Cardiac muscle cell (in vitro differentiated cells and primary cell): ENCODE data around the gene COL16A1. TPM values are rescaled to one million over a fixed set of nuclear protein-coding genes. Genes with fewer than 3 reads are reported as not detected.

ENCODE experiments used
- DNase-seq, 2 donors: peaks; one replicate each; pipeline versions ENCODE4 v3.0.0 to v3.0.0-alpha.2; 2010 to 2017; ENCODE audit warnings: low read depth in 1 of 2, low spot score in 1 of 2
- H3K27ac ChIP-seq: fragments of 200-600 bp; sonication (generic); 2 replicates; pipeline ENCODE4 v1.5.1; 2016
- H3K27me3 ChIP-seq: fragments of 200-600 bp; sonication (generic); 2 replicates; pipeline ENCODE4 v1.6.0; 2016; ENCODE audit warnings: control low read depth
- H3K36me3 ChIP-seq: fragments of 200-600 bp; sonication (generic); 2 replicates; pipeline ENCODE4 v1.5.1; 2016; ENCODE audit warnings: control low read depth
- H3K4me1 ChIP-seq: fragments of 200-600 bp; sonication (generic); 2 replicates; pipeline ENCODE4 v1.8.1; 2017; ENCODE audit warnings: low read depth, mild to moderate bottlenecking, mixed run types
- H3K4me3 ChIP-seq: fragments of 200-600 bp; sonication (generic); 2 replicates; pipeline ENCODE4 v1.5.1; 2016; ENCODE audit warnings: mild to moderate bottlenecking
- H3K9me3 ChIP-seq: fragments of 200-600 bp; sonication (generic); 2 replicates; pipeline ENCODE4 v1.5.1; 2017; ENCODE audit warnings: low read depth, mild to moderate bottlenecking, control low read depth
- polyA plus RNA-seq: library from polyadenylated mRNA; unstranded; fragments of >200 nt; fragmentation: Nextera tagmentation; extraction: Ambion mirVana; gene quantifications from 2 replicates; pipeline ENCODE4 v1.2.1, GENCODE V29; 2016
- total RNA-seq: library from RNA; depleted of rRNA; stranded (reverse); fragments of >200 nt; gene quantifications from 2 replicates; pipeline ENCODE4 v1.2.3, GENCODE V29; 2016
- TF ChIP-seq, protein P1 (sequence below): IDR thresholded peaks from 2 replicates; pipeline ENCODE4 v1.5.1; 2012; ENCODE audit warnings: low read depth, mild to moderate bottlenecking, low read length

The COL16A1 gene
- total and polyA plus RNA-seq, 2 experiments from 2014 or later: 119 to 120 TPM

DNA sequence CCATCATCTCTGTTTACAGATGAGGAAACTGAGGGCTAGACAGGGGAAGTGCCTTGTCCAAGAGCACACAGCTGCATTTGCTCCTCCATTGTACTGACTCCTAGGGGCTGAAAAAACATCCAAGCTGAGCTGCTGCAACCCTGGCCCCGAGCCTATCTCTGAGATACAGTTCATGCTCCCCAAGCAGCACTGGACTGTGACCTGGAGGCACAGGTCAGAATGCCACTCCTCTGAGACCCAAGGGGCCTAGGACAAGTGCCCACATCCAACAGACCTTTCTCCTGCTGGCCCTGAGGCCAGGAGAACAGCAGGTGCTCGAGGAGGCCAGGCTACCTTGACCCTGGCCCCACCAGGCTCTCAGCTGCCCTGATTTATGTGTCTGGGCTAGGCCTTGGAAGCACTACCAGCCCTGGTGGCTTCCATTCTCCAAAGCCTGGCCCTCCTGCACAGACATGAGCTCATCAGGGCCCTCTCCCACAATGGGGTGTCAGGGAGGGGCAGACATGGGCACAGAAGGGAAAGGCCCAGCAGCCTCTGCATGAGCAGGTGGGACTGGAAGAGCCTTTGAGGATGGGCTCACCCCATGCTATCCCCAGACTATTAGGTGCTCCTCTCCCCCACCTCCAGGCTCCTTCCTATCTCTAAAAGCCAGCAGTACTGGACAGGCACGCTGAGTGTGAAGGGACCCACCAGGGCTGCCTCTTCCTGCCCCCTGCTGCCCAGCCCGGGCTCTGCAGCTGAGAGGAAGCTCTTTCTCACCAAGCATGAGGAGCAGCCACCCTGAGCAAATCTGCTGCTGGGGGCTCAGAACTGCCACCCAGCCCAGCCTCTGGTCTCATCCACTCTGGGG is 41.5 kb upstream of the COL16A1 start:
- no peak overlapping the region for H3K4me3 ChIP-seq
- H3K4me1 ChIP-seq: peaks cover 59% of the 10 kb centered on the region
- peak; percentile 76 to 83 for DNase-seq
- no peaks in the 10 kb centered on the region for H3K9me3 ChIP-seq
- H3K27me3 ChIP-seq: no peaks in the 10 kb centered on the region
- TF ChIP-seq, protein P1, sequence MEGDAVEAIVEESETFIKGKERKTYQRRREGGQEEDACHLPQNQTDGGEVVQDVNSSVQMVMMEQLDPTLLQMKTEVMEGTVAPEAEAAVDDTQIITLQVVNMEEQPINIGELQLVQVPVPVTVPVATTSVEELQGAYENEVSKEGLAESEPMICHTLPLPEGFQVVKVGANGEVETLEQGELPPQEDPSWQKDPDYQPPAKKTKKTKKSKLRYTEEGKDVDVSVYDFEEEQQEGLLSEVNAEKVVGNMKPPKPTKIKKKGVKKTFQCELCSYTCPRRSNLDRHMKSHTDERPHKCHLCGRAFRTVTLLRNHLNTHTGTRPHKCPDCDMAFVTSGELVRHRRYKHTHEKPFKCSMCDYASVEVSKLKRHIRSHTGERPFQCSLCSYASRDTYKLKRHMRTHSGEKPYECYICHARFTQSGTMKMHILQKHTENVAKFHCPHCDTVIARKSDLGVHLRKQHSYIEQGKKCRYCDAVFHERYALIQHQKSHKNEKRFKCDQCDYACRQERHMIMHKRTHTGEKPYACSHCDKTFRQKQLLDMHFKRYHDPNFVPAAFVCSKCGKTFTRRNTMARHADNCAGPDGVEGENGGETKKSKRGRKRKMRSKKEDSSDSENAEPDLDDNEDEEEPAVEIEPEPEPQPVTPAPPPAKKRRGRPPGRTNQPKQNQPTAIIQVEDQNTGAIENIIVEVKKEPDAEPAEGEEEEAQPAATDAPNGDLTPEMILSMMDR: peak; percentile 92
- no peaks in the 10 kb centered on the region for H3K36me3 ChIP-seq
- peak overlapping the region; percentile 85 for H3K27ac ChIP-seq

DNA sequence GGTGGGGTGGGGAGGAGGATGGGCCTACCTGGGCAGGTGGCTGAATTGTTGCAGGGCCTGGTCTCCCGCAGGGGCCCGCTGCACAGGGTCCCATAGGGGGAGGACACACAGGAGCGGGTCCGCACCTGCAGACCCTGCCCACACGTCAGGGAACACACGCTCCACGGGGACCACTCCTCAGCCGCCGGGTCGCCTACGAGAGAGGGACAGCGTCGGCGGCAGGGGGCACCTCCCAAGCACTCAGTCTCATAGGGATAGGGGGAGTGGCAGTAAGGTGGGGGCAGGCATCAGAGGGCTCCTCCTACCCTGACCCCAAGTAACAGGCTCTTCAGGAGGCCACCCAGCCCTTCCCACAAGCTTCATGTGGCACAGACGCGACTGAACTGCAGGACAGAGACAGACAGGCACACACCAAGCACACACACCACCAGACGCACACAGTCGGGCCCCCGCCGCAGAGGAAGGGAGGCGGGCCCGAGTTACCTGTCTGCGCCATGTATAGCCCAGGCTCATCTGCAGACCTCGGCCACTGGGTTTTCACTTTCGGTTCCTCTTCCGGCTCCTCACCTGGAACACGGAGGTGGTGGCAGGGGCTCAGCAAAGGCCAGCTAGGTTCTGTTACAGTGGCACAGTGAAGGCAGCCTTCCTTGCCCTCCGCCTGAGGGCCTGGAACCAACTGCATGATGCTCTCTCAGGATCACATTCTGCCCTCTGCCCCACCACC is 40.5 kb upstream of the COL16A1 start:
- Histone ChIP-seq H3K27me3 (no peaks in the 10 kb centered on the region), H3K36me3 (peaks cover 7% of the 10 kb centered on the region), H3K4me3 (no peak overlapping the region), H3K4me1 (peaks cover 49% of the 10 kb centered on the region), H3K27ac (peak overlapping the region; percentile 85), H3K9me3 (no peaks in the 10 kb centered on the region)
- no peak for DNase-seq
- TF ChIP-seq, protein P1: no peak

DNA sequence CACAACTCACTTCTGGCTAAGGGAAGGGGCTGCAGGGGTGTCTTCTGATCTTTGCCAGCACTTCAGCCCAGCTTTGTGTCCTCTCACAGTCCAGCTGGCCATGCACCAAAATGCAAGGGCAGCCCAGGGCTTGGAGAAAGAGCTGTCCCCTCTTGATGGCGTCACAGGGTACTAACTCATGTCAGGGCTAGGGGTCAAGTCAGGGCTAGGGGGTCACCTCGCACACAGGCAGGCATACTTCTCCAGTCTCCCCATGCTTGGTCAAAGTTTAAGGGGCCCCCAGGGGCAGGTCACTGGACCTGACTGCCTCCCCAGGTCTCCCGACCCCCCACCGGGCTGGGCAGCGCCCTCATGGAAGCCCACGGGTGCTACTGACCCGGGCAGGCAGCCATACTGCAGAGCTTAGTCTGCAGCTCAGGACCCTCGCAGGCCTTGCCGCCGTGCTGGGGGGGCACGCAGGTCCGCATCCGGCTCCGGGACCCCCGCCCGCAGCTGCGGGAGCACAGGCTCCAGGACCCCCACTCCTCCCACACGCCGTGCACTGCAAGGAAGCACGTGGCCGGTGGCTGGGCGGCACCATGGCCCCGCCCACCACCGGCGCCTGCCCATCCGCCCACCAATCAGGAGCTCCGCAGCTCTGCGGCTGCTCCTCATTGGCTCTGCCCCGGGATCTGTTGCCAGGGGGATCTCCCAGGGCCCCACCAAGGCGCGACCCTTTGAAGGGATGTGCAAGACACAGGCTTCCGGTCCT is 38.8 kb upstream of the COL16A1 start:
- TF ChIP-seq, protein P1: no peak
- Histone ChIP-seq H3K27ac (peak overlapping the region; percentile 65), H3K9me3 (no peaks in the 10 kb centered on the region), H3K27me3 (no peaks in the 10 kb centered on the region), H3K4me3 (no peak overlapping the region), H3K36me3 (peaks cover 23% of the 10 kb centered on the region), H3K4me1 (peaks cover 32% of the 10 kb centered on the region)
- DNase-seq: no peak

GRCh38 chr1:31739346-31739745 is 35.5 kb upstream of the COL16A1 start:
- Histone ChIP-seq H3K4me3 (no peak overlapping the region), H3K36me3 (peaks cover 31% of the 10 kb centered on the region), H3K9me3 (no peaks in the 10 kb centered on the region), H3K27ac (no peak overlapping the region), H3K27me3 (no peaks in the 10 kb centered on the region), H3K4me1 (no peaks in the 10 kb centered on the region)
- TF ChIP-seq, protein P1: no peak
- no peak for DNase-seq

GRCh38 chr1:31736675-31737074 is 32.9 kb upstream of the COL16A1 start:
- H3K27me3 ChIP-seq: no peaks in the 10 kb centered on the region
- TF ChIP-seq, protein P1: no peak

More at GRCh38 chr1:31736675-31737074, 32.9 kb upstream of the COL16A1 start:
- no peaks in the 10 kb centered on the region for H3K4me1 ChIP-seq
- no peak overlapping the region for H3K4me3 ChIP-seq
- no peak overlapping the region for H3K27ac ChIP-seq
- DNase-seq: no peak
- H3K36me3 ChIP-seq: peaks cover 33% of the 10 kb centered on the region
- H3K9me3 ChIP-seq: no peaks in the 10 kb centered on the region
